GM21786 (cell line): ENCODE data around the gene USP12.

Experiments
- ATAC-seq: cut with Tn5 transposase; IDR thresholded peaks from one replicate; pipeline ENCODE4 v1.9.1; 2021; ENCODE audit not compliant: unreplicated experiment

Gene USP12

GRCh38 chr13:27040826-27041108 is 130.8 kb downstream of the USP12 start:
- no peak for ATAC-seq

DNA sequence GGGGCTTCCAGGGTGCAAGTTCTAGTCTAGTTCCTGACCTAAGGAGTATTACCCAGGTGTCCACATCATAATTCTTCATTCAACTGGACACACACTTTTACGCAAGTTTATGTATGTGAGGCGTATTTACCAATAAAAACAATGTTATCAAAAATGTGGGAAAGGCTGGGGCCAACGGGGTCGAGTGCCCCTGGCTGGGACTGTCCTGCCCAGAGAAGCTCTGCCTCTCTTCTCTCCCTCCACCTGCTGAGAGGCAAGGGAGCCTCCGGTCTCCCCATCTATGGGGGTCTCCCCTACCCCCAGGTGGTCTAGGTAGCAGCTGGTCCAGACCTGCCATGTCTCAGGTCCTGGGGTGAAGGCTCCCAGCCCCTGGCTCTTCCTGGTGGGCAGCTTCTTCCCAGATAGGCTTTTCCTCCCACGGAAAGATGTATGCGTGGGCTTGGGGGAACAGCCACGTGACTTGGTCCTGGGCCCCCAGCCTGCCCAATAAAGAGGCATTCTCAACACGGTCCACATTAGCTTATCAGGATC is 132.4 kb downstream of the USP12 start:
- ATAC-seq: no peak

DNA sequence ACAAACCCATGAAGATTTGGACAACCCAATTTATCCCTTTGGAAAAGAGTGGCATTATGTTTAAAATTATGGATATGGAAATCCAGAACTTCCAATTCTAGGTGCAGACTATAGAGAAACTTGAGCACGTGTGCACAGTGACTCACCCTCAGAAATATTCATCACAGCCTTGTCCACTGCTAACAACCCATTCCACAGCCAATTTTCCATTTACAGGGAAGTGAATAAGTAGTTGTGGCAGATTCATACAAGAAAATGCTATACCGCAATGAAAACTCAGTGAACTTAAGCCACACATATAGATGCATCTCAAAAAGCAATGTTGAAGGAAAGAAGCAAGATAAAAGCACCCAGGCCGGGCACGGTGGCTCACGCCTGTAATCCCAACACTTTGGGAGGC is 133.3 kb downstream of the USP12 start:
- ATAC-seq: no peak

- ATAC-seq: no peak
Observed at GRCh38 chr13:27037571-27037970, 134.0 kb downstream of the USP12 start.

- no peak for ATAC-seq
Observed at GRCh38 chr13:27037171-27037570, 134.4 kb downstream of the USP12 start.

- ATAC-seq: no peak
Observed at GRCh38 chr13:27036236-27036981, 135.2 kb downstream of the USP12 start.

DNA sequence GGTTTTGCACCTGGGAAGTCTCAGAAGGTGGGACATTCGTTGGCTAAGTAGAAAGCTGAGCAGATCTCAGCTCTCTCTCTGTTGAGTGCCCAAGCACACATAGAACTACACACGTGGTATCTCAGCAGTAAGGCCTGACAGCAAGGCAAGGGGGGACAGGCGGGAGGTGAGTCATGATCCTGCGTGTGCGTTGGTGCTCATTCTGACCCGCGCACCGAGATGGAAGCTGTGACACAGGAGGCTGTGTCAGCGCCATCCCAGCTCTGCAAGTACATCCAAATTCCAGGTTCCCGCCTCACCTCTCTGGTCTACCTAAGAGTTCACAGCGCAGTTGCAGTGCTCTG is 135.7 kb downstream of the USP12 start:
- ATAC-seq: no peak

DNA sequence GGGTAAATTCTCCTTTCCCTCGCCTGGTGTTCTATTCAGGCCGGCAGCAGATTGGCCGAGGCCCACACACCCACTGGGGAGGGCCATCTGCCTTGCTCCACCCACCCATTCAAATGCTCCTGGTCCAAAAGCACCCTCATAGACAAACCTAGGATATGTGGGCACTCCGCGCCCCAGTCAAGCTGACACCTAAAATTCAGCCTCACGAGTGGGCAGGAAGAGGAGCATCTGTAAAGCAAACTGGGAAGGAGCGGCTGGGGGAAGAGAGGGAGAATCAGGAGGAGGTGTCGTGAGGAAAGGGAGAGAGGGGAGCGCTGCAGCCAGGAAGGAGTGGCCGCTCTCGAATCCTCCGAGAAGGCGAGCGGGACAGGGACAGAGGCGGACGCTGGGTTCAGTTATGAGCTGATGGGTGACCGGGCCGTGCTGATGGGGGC is 136.9 kb downstream of the USP12 start:
- ATAC-seq: no peak

- no peak for ATAC-seq
Observed at GRCh38 chr13:27028683-27029480, 142.7 kb downstream of the USP12 start.

DNA sequence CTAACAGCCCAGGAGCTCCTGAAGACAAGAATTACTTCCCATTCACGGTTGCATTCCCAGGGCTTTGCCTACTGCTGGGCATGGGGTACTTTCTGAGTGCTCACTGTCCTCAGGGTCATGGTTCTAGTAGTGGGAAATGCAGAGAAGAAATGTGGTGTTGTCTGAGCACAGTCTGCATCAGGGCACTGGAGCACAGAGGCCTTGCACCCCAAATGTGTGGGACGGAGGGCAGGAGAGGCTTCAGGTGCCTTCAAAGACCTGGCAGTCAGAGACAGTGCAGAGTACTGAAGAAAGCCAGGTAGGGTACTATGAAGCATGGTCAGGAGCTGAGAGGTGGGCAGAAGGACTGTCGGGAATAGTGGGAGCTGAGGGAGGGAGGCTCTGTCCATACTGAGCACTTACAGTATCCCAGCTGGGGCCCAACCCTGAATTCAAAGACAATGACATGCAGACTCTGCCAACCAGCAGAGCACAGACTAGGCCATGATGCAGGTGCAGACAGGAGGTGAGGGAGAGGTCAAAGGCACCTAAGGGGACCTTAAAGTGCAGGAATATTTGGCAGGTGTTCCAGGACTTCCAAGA is 144.4 kb downstream of the USP12 start:
- no peak for ATAC-seq

GRCh38 chr13:27026396-27026795 is 145.2 kb downstream of the USP12 start:
- ATAC-seq: no peak

DNA sequence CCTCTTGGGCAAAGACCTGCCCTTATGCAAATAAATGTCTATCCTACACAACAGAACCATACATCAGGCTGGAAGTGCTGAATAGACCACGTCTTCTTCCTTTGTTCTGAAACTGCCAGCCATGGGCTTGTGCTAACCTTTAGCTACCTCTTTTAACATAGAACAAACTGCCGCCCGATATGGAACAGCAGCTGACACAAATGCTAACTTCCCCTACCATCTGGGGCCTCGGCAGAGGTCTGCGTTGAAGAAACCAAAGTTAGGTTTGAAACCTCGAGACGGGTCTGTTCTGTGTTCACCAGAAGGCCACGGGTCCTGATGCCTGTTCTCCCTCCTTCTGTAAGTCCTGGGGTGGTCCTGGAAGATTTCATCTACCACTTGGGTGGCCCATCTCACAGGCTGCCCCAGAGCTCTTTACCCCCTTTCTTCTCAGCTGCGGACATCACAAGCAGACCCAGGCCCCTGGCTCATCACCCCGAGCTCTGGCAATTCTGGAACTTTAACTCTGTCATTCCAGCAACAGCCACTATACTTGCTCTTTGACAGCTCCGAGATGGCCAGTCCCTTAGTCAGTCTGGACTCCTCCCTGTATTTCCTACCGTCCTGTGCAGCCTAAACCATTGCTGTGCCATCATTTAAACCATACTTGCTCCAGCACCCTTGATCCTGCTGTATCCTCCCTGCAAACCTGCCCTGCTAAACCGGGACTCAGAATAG is 146.7 kb downstream of the USP12 start:
- no peak for ATAC-seq

GRCh38 chr13:27024074-27024461 is 147.5 kb downstream of the USP12 start:
- ATAC-seq: no peak

GRCh38 chr13:27023385-27024073 is 148.1 kb downstream of the USP12 start:
- ATAC-seq: no peak

DNA sequence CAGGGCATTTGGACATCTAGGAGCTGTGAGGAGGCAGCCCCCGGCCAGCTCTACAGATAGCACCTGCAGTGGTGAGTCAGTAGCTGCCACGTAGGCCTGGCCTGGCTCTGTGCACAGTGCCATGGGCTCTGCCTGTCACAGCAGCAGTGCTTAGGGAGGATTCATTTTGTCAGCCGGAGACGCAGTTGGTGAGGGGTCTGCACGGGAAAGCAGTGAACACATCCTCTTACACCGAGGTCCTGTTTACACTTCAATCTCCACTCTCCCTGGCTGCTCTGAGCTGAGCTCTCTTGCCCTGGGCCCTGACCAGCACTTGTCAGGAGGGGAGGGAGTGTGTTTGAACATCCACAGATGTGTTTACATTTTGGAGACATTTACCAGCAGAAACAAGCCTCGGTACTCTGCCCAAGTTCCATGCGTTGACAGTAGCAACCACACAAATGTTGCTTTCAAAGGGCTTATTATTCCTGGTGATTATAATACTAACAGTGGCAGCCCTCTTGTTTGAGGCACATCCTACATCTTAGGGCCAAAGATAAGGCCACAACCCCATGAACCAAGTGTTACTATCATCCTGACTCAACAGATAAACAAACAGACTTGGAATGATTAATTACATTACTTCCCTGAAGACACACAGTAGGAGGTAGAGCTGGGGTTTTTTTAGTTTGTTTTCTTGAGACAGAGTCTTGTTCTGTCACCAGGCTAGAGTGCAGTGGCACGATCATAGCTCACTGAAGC is 148.9 kb downstream of the USP12 start:
- no peak for ATAC-seq

- ATAC-seq: no peak
Observed at GRCh38 chr13:27020415-27020814, 151.2 kb downstream of the USP12 start.

DNA sequence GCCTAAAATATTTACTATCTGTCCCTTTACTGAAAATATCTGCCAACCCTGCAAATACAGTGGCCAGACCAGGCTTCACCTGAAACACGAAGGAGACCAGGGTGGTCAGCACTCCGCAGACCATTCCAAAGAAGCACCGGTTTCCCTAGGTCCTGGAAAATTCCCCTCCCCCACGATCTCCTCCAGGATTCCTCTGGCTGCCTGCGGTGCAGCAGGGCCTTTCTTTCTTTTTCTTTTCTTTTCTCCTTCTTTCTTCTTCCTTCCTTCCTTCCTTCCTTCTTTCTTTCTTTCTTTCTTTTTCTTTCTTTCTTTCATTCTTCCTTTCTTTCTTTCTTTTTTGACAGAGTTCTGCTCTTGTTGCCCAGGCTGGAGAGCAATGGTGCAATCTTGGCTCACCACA is 152.7 kb downstream of the USP12 start:
- ATAC-seq: no peak

DNA sequence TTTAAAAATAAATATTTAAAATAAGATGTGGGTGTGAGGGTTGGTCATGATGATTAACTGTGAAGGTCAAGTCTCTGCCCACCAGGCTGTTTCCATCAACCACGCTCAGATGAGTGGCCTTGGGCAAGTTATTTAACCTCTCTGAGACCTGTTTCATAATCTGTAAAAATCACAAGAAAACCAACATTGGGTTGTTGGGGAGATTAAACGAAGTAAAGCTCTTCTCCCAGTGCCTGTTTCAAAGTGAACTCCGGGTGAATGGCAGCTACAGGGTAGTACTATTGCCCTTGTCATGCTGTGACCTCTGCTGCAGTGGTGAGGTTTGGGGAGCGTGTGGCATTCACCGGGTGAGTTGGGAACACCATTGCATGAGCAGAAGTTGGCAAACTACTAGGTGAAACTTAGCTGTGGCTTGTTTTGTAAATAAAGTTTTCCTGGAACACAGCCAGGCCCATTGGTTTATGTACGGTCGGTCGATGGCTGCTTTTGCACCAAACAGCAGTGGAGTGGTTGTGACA is 153.2 kb downstream of the USP12 start:
- no peak for ATAC-seq

- no peak for ATAC-seq
Observed at GRCh38 chr13:27016875-27017274, 154.7 kb downstream of the USP12 start.
